ENCODE measurements around the gene CYREN.
A peak's percentile ranks its signal among the peaks of the same experiment; 100 is the strongest.
"Not testable (repeated sequence)": the region's sequence is repeated elsewhere in the genome, so short reads cannot be mapped to it uniquely, and the experiment has no call there.

The CYREN gene, protein sequence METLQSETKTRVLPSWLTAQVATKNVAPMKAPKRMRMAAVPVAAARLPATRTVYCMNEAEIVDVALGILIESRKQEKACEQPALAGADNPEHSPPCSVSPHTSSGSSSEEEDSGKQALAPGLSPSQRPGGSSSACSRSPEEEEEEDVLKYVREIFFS

DNA sequence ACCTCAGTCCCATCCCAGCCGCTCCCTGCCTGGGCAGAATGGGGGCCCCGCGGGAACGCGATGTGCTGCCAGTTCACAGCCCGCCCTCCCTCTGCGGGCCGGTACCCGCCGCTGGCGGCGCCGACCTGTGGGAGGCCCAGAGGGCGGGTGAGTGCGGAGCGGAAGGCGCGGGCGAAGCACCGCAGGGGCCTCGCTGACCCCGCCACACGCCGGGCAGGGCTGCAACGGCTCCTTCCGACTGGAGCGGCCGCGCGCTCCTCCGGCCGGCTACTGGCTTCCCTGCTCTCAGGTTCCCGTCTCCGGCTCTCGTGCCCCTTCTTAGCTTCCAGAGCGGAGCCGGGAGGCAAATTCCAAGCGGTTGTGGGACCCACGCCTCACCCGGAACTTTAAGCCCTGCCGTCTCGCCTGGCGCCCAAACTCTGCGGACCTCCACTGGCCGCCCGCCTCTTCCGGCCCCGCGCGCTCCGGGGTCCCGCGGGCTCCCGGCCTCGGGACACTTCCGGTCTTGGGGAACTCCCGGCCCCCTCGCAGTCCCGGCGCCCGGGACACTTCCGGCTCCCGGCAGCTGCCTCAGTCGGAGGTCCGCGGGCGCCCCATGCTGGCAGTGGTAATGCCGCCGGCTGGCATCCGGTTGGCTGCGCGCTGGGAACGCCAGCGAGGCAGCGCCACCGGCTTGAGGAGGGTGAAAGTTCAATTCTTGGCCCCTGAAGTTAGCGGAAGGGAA, at the start of gene CYREN:
Gene CYREN, minus strand, starts transcription at position 434 of the 724 bp plus-strand sequence. CDS start 1,785 bp downstream, outside the sequence.
- peak; percentile 90 for DNase-seq (ENCODE audit: low spot score)

DNA sequence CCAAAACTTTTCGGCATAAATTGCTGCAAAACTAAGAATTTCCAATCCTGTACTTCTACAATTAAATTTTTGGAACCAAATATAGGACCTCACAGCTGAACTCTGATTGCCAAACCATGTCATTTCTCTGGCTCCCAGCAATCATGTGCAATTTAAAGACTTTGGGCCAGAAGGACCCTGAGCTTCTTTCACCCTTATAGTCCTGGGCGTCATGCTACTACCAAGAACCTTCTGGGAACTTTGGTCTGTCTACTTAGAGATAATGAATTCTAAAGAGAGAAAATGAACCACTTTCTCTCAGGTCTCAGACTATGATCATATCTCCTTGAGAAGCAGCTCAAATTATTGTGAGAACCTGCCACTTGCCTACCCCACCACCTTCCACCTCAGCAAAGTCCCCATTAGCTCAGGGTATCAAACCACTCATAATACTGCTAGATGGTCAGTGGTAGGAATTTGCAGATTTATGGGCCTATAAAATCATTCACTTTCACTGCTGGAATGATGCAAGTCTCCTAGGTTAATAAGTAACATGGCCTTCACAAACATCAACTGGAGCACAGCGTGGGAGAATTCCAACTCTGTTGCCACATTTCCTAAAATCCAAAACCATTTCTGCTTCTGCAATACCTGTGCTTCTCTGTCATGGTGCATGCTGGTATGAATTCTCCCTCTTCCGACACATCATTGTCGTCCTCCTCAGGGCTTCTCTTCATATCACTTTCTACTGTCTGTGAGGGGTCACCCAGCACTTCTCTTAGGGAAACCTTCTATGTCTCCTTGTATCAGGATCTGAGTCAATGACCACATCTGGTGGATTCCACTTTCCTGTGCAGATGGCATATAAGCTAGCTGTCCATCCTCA, 47.4 kb upstream of the CYREN start:
- DNase-seq (ENCODE audit: low spot score): no peak

DNA sequence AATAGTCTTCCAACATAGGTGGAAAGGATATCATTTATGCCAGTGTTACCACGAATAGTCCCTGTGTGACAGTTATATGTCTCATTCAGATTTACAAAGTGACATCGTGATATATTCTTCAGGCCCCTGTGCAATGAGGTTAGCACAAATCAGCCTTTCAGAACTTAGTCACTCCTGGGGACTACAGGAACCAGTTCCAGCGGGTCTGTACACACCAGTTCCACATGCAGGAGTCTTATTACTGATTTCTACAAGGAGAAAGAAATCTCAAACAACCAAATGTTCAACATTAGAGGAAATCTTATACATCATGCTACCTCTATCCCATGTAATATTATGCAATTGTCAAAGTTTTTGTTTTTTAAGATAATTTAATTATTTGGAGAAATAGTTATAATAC, 45.2 kb upstream of the CYREN start:
- no peak for DNase-seq (ENCODE audit: low spot score)

GRCh38 chr7:135215180-135215579, 44.7 kb upstream of the CYREN start:
- DNase-seq (ENCODE audit: low spot score): no peak

GRCh38 chr7:135213831-135214230, 43.3 kb upstream of the CYREN start:
- DNase-seq (ENCODE audit: low spot score): no peak

- DNase-seq (ENCODE audit: low spot score): not testable (repeated sequence)
These were observed 41.6 kb upstream of the CYREN start for GRCh38 chr7:135211946-135212685.

DNA sequence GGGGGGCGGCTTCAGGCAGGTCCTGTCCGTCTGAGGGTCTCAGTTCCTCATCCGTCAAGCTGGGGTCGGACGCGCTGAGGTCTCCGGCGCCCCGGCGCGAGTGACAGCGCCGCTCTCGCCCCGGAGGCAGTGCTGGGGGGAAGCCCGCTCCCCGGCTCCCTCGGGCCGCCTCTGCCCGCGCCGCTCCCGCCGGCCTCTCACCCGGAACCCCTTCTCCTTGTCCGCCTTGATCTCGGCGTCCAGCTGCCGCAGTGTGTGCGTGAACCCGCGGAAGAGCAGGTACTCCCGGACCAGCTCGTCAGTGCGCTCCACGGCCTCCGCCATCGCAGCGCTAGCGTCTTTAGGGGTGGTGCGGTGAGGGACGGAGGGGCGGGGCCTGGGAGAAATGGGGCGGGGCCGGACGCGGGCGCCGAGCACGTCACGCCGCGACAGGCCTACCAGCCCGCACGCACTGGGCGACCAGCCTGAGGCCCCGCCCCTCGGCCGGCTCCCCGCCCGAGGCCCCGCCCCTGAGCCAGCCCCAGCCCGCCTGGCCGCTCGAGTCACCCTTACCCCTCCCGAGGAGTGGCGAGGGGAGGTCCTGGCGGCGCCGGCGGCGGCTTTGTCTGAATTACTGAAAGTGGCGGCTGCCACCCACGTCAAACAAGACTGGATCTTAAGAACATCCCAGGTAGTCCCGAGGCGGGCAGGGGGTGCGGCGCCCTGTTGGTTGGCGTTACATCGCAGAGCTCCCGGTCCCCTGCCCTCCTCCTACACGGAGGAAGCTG, 40.9 kb upstream of the CYREN start, which contains the start of gene WDR91:
Gene WDR91, minus strand, starts transcription at position 348 of the 767 bp plus-strand sequence. Its CDS starts 24 bp downstream, at position 324.
- peak; percentile 89 for DNase-seq (ENCODE audit: low spot score)

GRCh38 chr7:135210888-135211178, 40.3 kb upstream of the CYREN start:
- DNase-seq (ENCODE audit: low spot score): peak; percentile 12

DNA sequence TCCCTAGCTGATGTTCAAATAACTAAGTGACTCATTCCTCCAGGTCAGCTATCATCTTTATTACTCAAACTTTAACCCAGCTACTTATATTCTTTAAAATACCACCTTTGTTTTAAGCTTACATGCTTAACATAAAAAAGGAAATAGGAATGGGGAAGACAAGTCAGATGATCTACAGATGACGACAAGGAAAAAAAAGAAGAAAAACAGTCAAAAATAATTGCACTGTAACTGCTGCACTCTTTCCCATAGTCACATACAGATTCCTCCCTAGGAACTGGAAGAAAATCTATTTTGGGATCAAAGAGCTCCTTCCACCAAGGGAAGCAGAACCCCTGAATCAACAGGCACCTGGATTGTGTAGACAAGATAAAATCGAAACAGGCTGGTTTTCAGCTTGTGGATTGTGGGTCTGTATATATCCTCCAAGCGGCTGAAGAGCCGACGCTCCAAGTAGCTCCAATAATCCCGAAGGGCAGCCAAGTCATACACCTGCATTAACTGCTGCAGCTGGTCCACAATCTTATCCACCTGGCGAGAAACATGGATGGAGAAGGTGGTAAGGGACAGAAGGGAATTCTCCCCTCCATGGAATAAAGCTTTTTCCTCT, 38.8 kb upstream of the CYREN start:
- no peak for DNase-seq (ENCODE audit: low spot score)

GRCh38 chr7:135208102-135208793, 37.7 kb upstream of the CYREN start:
- DNase-seq (ENCODE audit: low spot score): no peak

- DNase-seq (ENCODE audit: low spot score): no peak
These were observed 37.0 kb upstream of the CYREN start for GRCh38 chr7:135207406-135208101.

DNA sequence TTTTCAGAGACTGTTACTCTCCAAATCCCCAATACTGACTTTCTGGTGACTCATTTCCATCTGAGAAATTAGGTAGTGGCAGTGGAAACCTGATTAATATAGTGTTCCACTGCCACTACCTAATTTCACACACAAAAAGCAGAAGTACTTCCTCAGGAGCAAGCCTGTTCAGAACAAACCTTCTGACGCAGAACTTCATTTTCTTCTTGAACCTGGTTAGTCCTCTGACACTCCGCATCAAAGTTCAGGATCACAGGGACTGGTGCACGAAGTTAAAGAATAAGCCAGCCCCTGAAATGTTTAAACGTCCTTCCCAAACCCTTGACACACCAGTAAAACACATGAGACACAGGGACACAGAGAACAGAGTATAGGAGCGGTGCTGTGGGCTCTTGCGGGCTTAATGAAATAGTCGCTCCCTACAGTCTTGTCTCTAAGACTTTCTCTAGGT, 36.5 kb upstream of the CYREN start:
- no peak for DNase-seq (ENCODE audit: low spot score)

DNA sequence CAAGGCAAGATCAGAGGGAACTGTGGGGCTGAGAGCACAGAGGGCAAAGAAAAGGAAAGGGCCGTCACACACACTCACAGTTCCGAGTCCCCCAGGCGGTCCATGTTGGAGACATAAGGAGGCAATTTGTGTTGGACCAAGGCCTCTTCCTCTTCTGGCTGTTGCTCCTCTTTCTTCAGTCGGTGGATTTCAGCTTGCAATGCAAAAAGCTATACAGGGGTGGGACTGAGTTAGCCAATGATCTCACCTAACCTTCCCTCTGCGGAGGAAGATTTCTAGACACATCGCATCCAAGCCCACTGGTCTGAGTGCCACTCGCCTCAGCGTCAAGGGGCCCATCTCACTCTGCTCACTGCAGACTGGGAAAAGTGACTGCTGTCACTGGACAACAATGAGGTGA, 35.3 kb upstream of the CYREN start:
- no peak for DNase-seq (ENCODE audit: low spot score)

- DNase-seq (ENCODE audit: low spot score): no peak
These were observed 34.4 kb upstream of the CYREN start for GRCh38 chr7:135204876-135205275.

DNA sequence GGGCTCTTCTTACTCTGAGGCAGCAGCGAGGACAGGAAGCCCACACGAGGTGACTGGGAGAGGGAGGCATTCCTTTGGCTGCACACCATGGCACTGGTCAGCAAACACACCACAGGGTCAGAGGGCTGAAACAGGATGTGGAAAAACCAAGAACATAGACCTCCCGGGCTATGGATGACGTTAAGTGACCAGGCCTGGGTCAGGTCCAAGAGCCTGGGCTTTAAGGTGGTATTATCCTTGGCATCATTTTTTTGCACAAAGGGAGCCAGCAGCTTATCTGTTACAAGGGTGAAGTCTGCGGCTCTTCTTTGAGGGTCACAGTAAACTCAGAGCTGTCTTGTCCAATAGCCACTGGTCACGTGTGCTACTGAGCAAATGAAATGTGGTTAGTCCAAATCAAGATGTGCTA, 33.8 kb upstream of the CYREN start:
- DNase-seq (ENCODE audit: low spot score): no peak

- DNase-seq (ENCODE audit: low spot score): no peak
These were observed 30.8 kb upstream of the CYREN start for GRCh38 chr7:135201350-135201749.

- no peak for DNase-seq (ENCODE audit: low spot score)
These were observed 30.4 kb upstream of the CYREN start for GRCh38 chr7:135200821-135201331.

DNA sequence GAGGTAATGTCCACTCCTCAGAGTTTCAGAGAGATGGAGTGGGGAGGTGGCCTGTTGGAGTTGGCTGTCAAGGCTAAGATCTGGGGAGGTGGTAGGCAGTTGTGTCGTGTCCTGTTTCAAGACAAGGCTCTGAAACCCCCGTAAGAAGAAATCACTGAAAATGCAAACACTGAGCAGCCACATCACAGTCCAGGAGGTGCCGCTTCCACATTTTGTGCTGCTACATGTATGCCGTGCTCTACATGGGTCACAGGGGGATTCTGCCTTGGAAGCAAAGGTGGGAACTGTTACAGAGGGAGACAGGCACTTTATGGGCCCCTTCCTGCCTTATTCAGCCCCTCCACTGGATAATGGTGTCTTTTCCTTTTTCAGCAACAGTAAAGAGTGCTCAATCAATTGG, 28.9 kb upstream of the CYREN start:
- DNase-seq (ENCODE audit: low spot score): no peak

- no peak for DNase-seq (ENCODE audit: low spot score)
These were observed 27.6 kb upstream of the CYREN start for GRCh38 chr7:135197906-135198655.

Measured in kidney capillary endothelial cell (primary cell).